Left kidney (tissue), 8 donors: ENCODE data around the gene MED9. TPM values are rescaled to one million over a fixed set of nuclear protein-coding genes. Genes with fewer than 3 reads are reported as not detected.
"Not testable (repeated sequence)": the region's sequence is repeated elsewhere in the genome, so short reads cannot be mapped to it uniquely, and the experiment has no call there.

Experiments used
- DNase-seq: peaks from one replicate; pipeline ENCODE4 v3.0.0-alpha.2; 2013
- long read RNA-seq, 8 donors: transcript quantifications; one replicate each; lab custom pipeline, GENCODE V29; 2026
- polyA plus RNA-seq: library from polyadenylated mRNA; unstranded; fragments of 120-200 nt; gene quantifications from one replicate; pipeline ENCODE4 v1.2.1, GENCODE V29; 2013; ENCODE audit not compliant: insufficient read length

MED9 gene
- polyA plus RNA-seq = 19.1 TPM
- long read RNA-seq, donor 1, transcript MED9-201 (2 exons, 2,228 nt) = major isoform, 11 of 18 reads
- long read RNA-seq, donor 1, partial matches to known transcripts = 7 of 18 reads
- long read RNA-seq, donor 1, other reads (novel, unspliced or antisense) = 0 of 18 reads
- long read RNA-seq, donor 2, transcript MED9-201 (2 exons, 2,228 nt) = major isoform, 13 of 17 reads
- long read RNA-seq, donor 2, partial matches to known transcripts = 0 of 17 reads
- long read RNA-seq, donor 2, other reads (novel, unspliced or antisense) = 0 of 17 reads
- long read RNA-seq, donor 3, transcript MED9-201 (2 exons, 2,228 nt) = major isoform, 10 of 12 reads
- long read RNA-seq, donor 3, partial matches to known transcripts = 0 of 12 reads
- long read RNA-seq, donor 3, other reads (novel, unspliced or antisense) = 0 of 12 reads
- long read RNA-seq, donor 4, transcript MED9-201 (2 exons, 2,228 nt) = major isoform, 6 of 6 reads
- long read RNA-seq, donor 4, partial matches to known transcripts = 0 of 6 reads
- long read RNA-seq, donor 4, other reads (novel, unspliced or antisense) = 0 of 6 reads
- long read RNA-seq, donor 5, transcript MED9-201 (2 exons, 2,228 nt) = major isoform, 12 of 20 reads
- long read RNA-seq, donor 5, partial matches to known transcripts = 6 of 20 reads
- long read RNA-seq, donor 5, other reads (novel, unspliced or antisense) = 0 of 20 reads
- long read RNA-seq, donor 6, transcript MED9-201 (2 exons, 2,228 nt) = major isoform, 17 of 17 reads
- long read RNA-seq, donor 6, partial matches to known transcripts = 0 of 17 reads
- long read RNA-seq, donor 6, other reads (novel, unspliced or antisense) = 0 of 17 reads
- long read RNA-seq, donor 7, transcript MED9-201 (2 exons, 2,228 nt) = major isoform, 26 of 34 reads
- long read RNA-seq, donor 7, partial matches to known transcripts = 6 of 34 reads
- long read RNA-seq, donor 7, other reads (novel, unspliced or antisense) = 0 of 34 reads
- long read RNA-seq, donor 8, partial matches to known transcripts = 0 of 5 reads
- long read RNA-seq, donor 8, other reads (novel, unspliced or antisense) = 0 of 5 reads

GRCh38 chr17:17476865-17477467 lies at the start of gene MED9:
TSS of gene MED9 (plus strand) at chr17:17477000. CDS start at chr17:17477042, 42 bp downstream.
- DNase-seq = peak; percentile 91

GRCh38 chr17:17429222-17429621 lies 47.6 kb upstream of the MED9 start:
- no peak for DNase-seq

- DNase-seq = not testable (repeated sequence)
These were observed 45.9 kb upstream of the MED9 start for GRCh38 chr17:17430924-17431323.

- no peak for DNase-seq
These were observed 45.2 kb upstream of the MED9 start for GRCh38 chr17:17431605-17432004.

- DNase-seq = no peak
These were observed 43.6 kb upstream of the MED9 start for GRCh38 chr17:17433000-17433703.

- no peak for DNase-seq
These were observed 42.3 kb upstream of the MED9 start for GRCh38 chr17:17434477-17434876.

- DNase-seq = no peak
These were observed 41.5 kb upstream of the MED9 start for GRCh38 chr17:17435323-17435722.

- no peak for DNase-seq
These were observed 39.3 kb upstream of the MED9 start for GRCh38 chr17:17437461-17437860.

GRCh38 chr17:17437893-17438292 lies 38.9 kb upstream of the MED9 start:
- no peak for DNase-seq

- no peak for DNase-seq
These were observed 36.6 kb upstream of the MED9 start for GRCh38 chr17:17440010-17440843.

- DNase-seq = no peak
These were observed 35.7 kb upstream of the MED9 start for GRCh38 chr17:17440938-17441675.

GRCh38 chr17:17443173-17443572 lies 33.6 kb upstream of the MED9 start:
- DNase-seq = no peak

GRCh38 chr17:17445296-17445924 lies 31.4 kb upstream of the MED9 start:
- no peak for DNase-seq

- DNase-seq = peak; percentile 61
These were observed 30.7 kb upstream of the MED9 start for GRCh38 chr17:17445925-17446665.

GRCh38 chr17:17446666-17447155 lies 30.1 kb upstream of the MED9 start:
- DNase-seq = no peak

GRCh38 chr17:17447264-17447663 lies 29.5 kb upstream of the MED9 start:
- no peak for DNase-seq

- no peak for DNase-seq
These were observed 28.7 kb upstream of the MED9 start for GRCh38 chr17:17448076-17448475.

GRCh38 chr17:17448723-17449122 lies 28.1 kb upstream of the MED9 start:
- no peak for DNase-seq
